Effector CD4-positive, alpha-beta T cell (primary cell): ENCODE measurements around the gene ANKRD18B.
"Not testable (repeated sequence)": the region's sequence is repeated elsewhere in the genome, so short reads cannot be mapped to it uniquely, and the experiment has no call there.

Source experiments
- DNase-seq: peaks from one replicate; pipeline ENCODE4 v3.0.0-alpha.2; 2020

The ANKRD18B gene

DNA sequence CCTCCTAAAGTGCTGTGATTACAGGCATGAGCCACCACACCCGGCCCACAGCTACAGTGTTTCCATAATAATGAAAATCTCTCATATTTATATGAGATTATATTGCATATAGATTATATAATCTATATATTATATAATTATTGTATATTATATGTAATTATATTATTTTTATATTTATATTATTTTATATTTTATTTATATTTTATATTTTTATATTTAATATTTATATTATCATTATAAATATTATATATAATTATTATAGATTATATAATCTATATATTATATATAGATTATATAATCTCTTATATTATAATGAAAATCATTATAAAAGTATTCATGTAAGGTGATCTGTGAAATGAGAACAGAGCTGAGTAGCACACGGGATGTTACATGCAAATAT lies 11.5 kb downstream of the ANKRD18B start:
- DNase-seq, result no peak

DNA sequence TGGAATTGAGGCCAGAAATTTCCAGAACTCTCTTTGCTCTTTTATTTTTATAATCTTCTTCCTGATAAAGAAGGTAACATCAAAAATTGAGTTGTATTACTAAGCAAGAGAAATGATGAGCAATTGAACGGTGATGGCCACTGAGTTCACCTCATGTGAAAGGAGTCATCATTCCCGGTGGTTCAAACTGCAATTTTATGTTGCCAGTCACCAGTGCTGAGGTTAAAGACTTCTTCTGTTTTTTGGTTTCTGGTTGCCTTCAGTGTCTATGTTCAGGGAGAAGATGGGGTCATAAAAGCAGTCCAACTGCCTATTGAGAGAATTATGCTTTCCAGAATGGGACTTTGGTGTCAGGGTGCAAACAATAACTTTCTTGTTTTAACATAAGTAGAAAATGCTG lies 19.4 kb downstream of the ANKRD18B start:
- DNase-seq, result not testable (repeated sequence)

- DNase-seq, result not testable (repeated sequence)
Observed at GRCh38 chr9:33545715-33546114, 21.7 kb downstream of the ANKRD18B start.

- DNase-seq, result not testable (repeated sequence)
Observed at GRCh38 chr9:33548816-33549215, 24.8 kb downstream of the ANKRD18B start.

DNA sequence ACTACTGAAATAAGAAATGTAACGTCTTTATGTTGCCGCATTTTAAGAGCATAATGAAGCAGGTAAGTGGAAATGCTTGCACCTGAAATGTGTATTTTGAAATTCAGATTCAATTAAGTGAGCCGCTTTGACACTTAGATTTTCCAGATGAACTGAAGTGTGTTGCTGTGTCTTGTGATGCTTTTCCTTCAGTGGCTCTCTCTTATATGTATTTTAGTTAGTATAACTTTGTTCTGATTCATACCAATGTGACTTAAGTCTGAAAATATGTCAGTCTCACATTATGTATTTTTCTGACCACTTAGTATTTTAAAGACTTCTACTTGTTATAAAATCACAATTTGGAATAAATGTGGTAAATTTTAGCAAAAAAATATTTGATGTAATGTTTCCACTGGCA lies 25.4 kb downstream of the ANKRD18B start:
- DNase-seq, result not testable (repeated sequence)

DNA sequence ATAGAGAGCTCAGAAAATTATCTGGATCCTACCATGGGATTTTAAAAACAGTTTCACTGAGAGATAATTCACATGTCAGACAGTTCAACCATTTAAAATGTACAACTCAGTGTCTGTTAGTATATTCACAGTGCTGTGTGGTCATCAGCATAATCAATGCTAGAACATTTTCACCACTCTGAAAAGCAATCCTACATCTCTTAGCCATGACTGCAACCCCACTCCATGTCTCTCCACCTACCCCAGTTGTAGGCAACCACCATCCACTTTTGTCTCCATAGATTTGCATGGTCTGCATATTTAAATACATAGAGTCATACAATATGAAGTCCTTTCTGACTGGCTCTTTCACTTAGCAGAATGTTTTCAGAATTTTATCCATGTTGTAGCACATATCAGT lies 27.1 kb downstream of the ANKRD18B start:
- not testable (repeated sequence) for DNase-seq

- not testable (repeated sequence) for DNase-seq
Observed at GRCh38 chr9:33552315-33552725, 28.3 kb downstream of the ANKRD18B start.

- not testable (repeated sequence) for DNase-seq
Observed at GRCh38 chr9:33560217-33560616, 36.2 kb downstream of the ANKRD18B start.

GRCh38 chr9:33562196-33562595 lies 38.1 kb downstream of the ANKRD18B start:
- not testable (repeated sequence) for DNase-seq

- not testable (repeated sequence) for DNase-seq
Observed at GRCh38 chr9:33567776-33568175, 43.7 kb downstream of the ANKRD18B start.

GRCh38 chr9:33577786-33578185 lies 53.7 kb downstream of the ANKRD18B start:
- DNase-seq, result not testable (repeated sequence)

- not testable (repeated sequence) for DNase-seq
Observed at GRCh38 chr9:33579996-33580395, 55.9 kb downstream of the ANKRD18B start.

DNA sequence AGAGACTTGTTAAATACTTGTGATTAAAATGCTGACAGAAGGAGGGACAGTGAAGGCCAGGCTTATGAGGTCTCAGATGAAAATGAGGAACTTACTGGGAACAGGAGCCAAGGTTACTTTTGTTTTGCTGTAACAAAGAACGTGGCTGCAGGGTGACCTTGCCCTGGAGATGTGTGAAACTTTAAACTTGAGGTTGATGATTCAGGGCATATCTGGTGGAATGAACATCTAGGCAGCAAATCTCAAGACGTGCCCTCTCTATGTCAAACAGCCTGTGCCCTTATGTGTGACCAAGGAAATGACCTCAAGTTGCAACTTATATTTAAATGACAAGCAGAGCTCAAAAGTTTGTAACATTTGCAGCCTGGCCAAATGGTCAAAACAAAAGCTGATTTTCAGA lies 58.6 kb downstream of the ANKRD18B start:
- DNase-seq, result not testable (repeated sequence)

GRCh38 chr9:33586128-33586527 lies 62.1 kb downstream of the ANKRD18B start:
- DNase-seq, result not testable (repeated sequence)

- not testable (repeated sequence) for DNase-seq
Observed at GRCh38 chr9:33587799-33588198, 63.7 kb downstream of the ANKRD18B start.

DNA sequence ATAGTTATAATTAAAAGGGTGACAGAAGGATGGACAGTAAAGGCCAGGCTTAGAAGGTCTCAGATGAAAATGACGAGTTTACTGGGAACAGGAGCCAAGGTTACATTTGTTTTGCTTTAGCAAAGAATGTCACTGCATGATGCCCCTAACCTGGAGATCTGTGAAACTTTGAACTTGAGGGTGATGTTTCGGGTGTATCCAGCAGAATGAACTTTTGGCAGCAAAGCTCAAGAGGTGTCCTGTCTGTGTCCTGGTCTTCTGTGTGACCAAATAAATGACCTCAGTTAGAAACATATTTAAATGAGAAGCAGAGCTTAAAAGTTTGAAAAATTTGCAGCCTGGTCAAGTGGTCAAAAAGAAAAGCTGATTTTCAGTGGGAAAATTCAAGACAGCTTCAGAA lies 64.8 kb downstream of the ANKRD18B start:
- DNase-seq, result not testable (repeated sequence)

DNA sequence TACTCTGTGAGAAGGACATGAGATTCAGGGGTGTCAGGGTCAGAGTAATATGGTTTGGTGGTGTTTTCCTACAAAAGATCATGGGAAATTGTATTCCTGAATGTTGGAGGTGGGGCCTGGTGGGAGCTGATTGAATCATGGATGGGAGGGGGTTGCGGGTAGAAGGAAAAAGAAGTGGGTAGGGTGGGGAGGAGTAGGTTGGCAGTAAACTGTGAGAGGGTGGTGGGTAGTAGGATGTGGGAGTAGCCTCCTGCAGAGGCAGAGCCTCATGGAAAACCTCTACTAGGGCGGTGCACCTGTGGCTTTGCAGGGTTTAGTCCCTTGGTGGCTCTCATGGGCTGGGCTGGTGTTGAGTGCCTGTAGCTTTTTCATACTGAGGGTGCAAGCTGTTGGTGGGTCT lies 66.8 kb downstream of the ANKRD18B start:
- not testable (repeated sequence) for DNase-seq

- DNase-seq, result not testable (repeated sequence)
Observed at GRCh38 chr9:33596974-33597373, 72.9 kb downstream of the ANKRD18B start.

GRCh38 chr9:33597386-33597785 lies 73.3 kb downstream of the ANKRD18B start:
- DNase-seq, result not testable (repeated sequence)

- DNase-seq, result not testable (repeated sequence)
Observed at GRCh38 chr9:33598796-33599379, 74.8 kb downstream of the ANKRD18B start.

DNA sequence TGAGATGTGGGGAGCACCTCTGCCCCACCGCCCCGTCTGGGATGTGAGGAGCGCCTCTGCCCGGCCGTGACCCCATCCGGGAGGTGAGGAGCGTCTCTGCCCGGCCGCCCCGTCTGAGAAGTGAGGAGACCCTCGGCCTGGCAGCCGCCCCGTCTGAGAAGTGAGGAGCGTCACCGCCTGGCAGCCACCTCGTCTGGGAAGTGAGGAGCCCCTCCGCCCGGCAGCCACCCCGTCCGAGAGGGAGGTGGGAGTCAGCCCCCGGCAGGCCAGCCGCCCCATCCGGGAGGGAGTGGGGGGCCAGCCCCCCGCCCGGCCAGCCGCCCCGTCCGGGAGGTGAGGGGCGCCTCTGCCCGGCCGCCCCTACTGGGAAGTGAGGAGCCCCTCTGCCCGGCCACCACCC lies 76.9 kb downstream of the ANKRD18B start:
- not testable (repeated sequence) for DNase-seq

DNA sequence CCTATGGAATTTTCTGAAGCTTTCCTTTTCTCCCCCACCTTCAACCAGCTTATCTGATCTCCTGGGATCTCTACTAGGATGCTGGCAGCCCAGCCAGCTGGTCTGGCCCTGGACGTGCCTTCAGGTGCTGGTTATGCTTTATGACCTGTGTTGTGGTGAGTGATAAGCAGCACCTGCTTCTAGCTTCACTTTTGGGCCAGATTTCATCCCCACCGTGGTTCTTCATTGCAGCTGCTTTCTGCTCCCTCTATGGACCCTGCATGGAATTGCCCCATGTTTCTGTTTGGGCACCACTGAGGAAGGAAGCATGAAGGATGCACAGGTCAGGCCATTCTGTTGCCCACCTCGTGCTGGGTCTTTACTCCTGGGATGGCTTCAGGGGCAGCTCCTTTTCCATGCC lies 80.2 kb downstream of the ANKRD18B start:
- DNase-seq, result not testable (repeated sequence)

- not testable (repeated sequence) for DNase-seq
Observed at GRCh38 chr9:33604936-33605335, 80.9 kb downstream of the ANKRD18B start.

DNA sequence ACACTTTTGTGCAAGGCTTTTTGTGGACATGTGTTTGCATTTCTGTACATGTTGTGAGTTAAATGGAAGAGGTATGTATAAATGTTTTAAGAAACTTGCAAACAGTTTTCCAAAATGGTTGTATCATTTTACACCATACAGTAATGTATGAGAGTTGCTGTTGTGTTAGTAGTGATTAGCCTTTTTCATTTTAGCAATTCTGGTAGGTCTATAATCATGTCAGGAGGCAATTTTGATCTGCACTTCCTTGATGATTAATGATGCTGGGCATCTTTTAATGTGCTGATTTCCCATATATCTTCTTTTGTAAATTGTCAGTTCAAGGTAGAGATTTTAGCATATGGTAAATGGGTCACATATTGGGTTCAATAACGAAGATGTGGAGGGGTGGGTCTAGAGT lies 87.3 kb downstream of the ANKRD18B start:
- DNase-seq, result no peak

DNA sequence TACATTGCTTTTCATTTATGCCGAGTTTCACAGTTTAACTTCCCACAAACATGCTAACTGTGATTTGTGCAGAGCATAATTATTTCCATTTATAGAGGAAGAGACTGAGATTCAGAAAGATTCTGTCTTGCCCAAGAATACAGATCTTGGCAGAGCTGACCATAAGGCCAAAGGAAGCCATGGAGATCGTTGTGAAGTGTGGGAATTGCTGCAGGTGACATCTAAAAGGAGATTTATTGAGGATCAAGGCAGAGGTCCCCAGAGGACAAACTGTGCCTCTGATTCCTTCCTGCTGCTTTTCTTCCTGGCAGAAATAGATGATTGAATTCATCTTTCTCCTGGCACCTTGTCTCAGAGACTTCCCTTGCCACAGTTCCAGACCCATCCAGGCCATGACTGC lies 88.4 kb downstream of the ANKRD18B start:
- not testable (repeated sequence) for DNase-seq
